ENCODE measurements around the gene PEDS1. TPM values are rescaled to one million over a fixed set of nuclear protein-coding genes. Genes with fewer than 3 reads are reported as not detected.

Gene PEDS1
- total RNA-seq, 1 experiment from 2014 or later = 26.0 TPM

- no TSS peak for BruUV-seq (replicated peaks)
- intact Hi-C loops (cut with micrococcal nuclease) = no loop called here
- peak overlapping the region; percentile 90 for H3K27ac Mint-ChIP-seq (ENCODE audit: low read depth, unreplicated experiment)
- TF ChIP-seq CTCF (IDR thresholded peaks at IDR 0.05; ENCODE audit: unreplicated experiment) = no peak
- CTCF ChIA-PET = interaction anchor here (0.7 to 12.7 kb wide), 6 partner anchors 116 to 272 kb away, joined by 3 to 295 read pairs (median 3); no protein-coding TSS in a partner anchor
- POLR2A ChIA-PET = interaction anchor here (0.6 to 4.6 kb wide), 19 partner anchors 77 to 539 kb away, joined by 3 to 79 read pairs (median 5); partner anchors contain the start of gene PARD6B
- peak overlapping the region; percentile 90 for H3K4me3 Mint-ChIP-seq (ENCODE audit: unreplicated experiment)
- peaks cover 40% of the 10 kb centered on the region for H3K36me3 Mint-ChIP-seq (ENCODE audit: insufficient read depth, unreplicated experiment)
- no peaks in the 10 kb centered on the region for H3K9me3 Mint-ChIP-seq (ENCODE audit: unreplicated experiment)
- peaks cover 34% of the 10 kb centered on the region for H3K4me1 Mint-ChIP-seq (ENCODE audit: insufficient read depth, unreplicated experiment)
- peak; percentile 83 for DNase-seq (ENCODE audit: unreplicated experiment)
- no peaks in the 10 kb centered on the region for H3K27me3 Mint-ChIP-seq (ENCODE audit: insufficient read depth, unreplicated experiment)
Measured at GRCh38 chr20:50192364-50193198, 39.1 kb upstream of the PEDS1 start.

- intact Hi-C loops (cut with micrococcal nuclease) = loop anchor here (1.0 kb wide), 2 partner anchors 93 to 117 kb away; no protein-coding TSS in a partner anchor
- Mint-ChIP-seq H3K9me3 (ENCODE audit: unreplicated experiment) (no peaks in the 10 kb centered on the region), H3K4me3 (ENCODE audit: unreplicated experiment) (peak overlapping the region; percentile 90), H3K36me3 (ENCODE audit: insufficient read depth, unreplicated experiment) (peaks cover 40% of the 10 kb centered on the region), H3K27ac (ENCODE audit: low read depth, unreplicated experiment) (peak overlapping the region; percentile 90), H3K27me3 (ENCODE audit: insufficient read depth, unreplicated experiment) (no peaks in the 10 kb centered on the region), H3K4me1 (ENCODE audit: insufficient read depth, unreplicated experiment) (peaks cover 42% of the 10 kb centered on the region)
- ChIA-PET CTCF (interaction anchor here (0.6 to 12.7 kb wide), 9 partner anchors 22 to 273 kb away, joined by 3 to 295 read pairs (median 3); no protein-coding TSS in a partner anchor), POLR2A (interaction anchor here (0.6 to 4.6 kb wide), 34 partner anchors 9 to 815 kb away, joined by 3 to 79 read pairs (median 4); partner anchors contain the start of gene PARD6B)
- no peak for TF ChIP-seq CTCF (IDR thresholded peaks at IDR 0.05; ENCODE audit: unreplicated experiment)
- TSS peak; percentile 91 for BruUV-seq (replicated peaks)
- DNase-seq (ENCODE audit: unreplicated experiment) = peak; percentile 22
Measured at GRCh38 chr20:50191544-50192363, 38.2 kb upstream of the PEDS1 start.

GRCh38 chr20:50191065-50191543 lies 37.6 kb upstream of the PEDS1 start:
- Mint-ChIP-seq H3K4me1 (ENCODE audit: insufficient read depth, unreplicated experiment) (peaks cover 47% of the 10 kb centered on the region), H3K27ac (ENCODE audit: low read depth, unreplicated experiment) (peak overlapping the region; percentile 90), H3K9me3 (ENCODE audit: unreplicated experiment) (no peaks in the 10 kb centered on the region), H3K4me3 (ENCODE audit: unreplicated experiment) (peak overlapping the region; percentile 90), H3K27me3 (ENCODE audit: insufficient read depth, unreplicated experiment) (no peaks in the 10 kb centered on the region), H3K36me3 (ENCODE audit: insufficient read depth, unreplicated experiment) (peaks cover 40% of the 10 kb centered on the region)
- peak; percentile 55 for DNase-seq (ENCODE audit: unreplicated experiment)
- no peak for TF ChIP-seq CTCF (IDR thresholded peaks at IDR 0.05; ENCODE audit: unreplicated experiment)
- POLR2A ChIA-PET = interaction anchor here (0.6 to 4.6 kb wide), 35 partner anchors 9 to 814 kb away, joined by 3 to 79 read pairs (median 4); no protein-coding TSS in a partner anchor
- no TSS peak for BruUV-seq (replicated peaks)
- CTCF ChIA-PET = interaction anchor here (0.6 to 12.7 kb wide), 9 partner anchors 23 to 274 kb away, joined by 3 to 295 read pairs (median 3); no protein-coding TSS in a partner anchor
- intact Hi-C loops (cut with micrococcal nuclease) = loop anchor here (1.0 kb wide), 2 partner anchors 93 to 117 kb away; no protein-coding TSS in a partner anchor

Measured in MCF 10A (cell line).